Astrocyte of the spinal cord (primary cell): ENCODE results near the gene ID1.
"Not testable (repeated sequence)": the region's sequence is repeated elsewhere in the genome, so short reads cannot be mapped to it uniquely, and the experiment has no call there.

Experiments
- DNase-seq: peaks from one replicate; pipeline ENCODE4 v3.0.0; 2011; ENCODE audit warnings: low read depth, low spot score
- H3K4me3 ChIP-seq: 2 replicates; pipeline ENCODE4 v1.5.1; 2011; ENCODE audit warnings: low read depth, mild to moderate bottlenecking, low read length, moderate library complexity
- CTCF ChIP-seq: IDR thresholded peaks from 2 replicates; pipeline ENCODE4 v1.5.1; 2012; ENCODE audit warnings: low read depth, mild to moderate bottlenecking, low read length, inconsistent platforms
- in situ Hi-C: cut with HindIII; loops from 2 replicates; pipeline ENCODE4 v1.10.0; 2017; ENCODE audit warnings: low sequenced_read_pairs

Gene ID1

GRCh38 chr20:31573555-31574321 is 31.4 kb upstream of the ID1 start:
- no peak for TF ChIP-seq CTCF
- no peak for DNase-seq
- in situ Hi-C loops, result no loop called here
- peak overlapping the region; percentile 50 for H3K4me3 ChIP-seq

- DNase-seq, in situ Hi-C loops, H3K4me3 ChIP-seq: not testable (repeated sequence)
These were observed 30.1 kb upstream of the ID1 start for GRCh38 chr20:31574986-31575385.

GRCh38 chr20:31576751-31577150 is 28.3 kb upstream of the ID1 start:
- in situ Hi-C loops, result no loop called here
- TF ChIP-seq CTCF, result no peak
- no peak for DNase-seq
- no peak overlapping the region for H3K4me3 ChIP-seq

GRCh38 chr20:31577194-31577593 is 27.9 kb upstream of the ID1 start:
- no peak for DNase-seq
- H3K4me3 ChIP-seq, result no peak overlapping the region
- TF ChIP-seq CTCF, result no peak
- in situ Hi-C loops, result no loop called here

- no peak for DNase-seq
- no peak for TF ChIP-seq CTCF
- no peak overlapping the region for H3K4me3 ChIP-seq
- in situ Hi-C loops, result no loop called here
These were observed 26.5 kb upstream of the ID1 start for GRCh38 chr20:31578448-31579138.

- no peak for TF ChIP-seq CTCF
- in situ Hi-C loops, result no loop called here
- no peak for DNase-seq
- no peak overlapping the region for H3K4me3 ChIP-seq
These were observed 25.8 kb upstream of the ID1 start for GRCh38 chr20:31579245-31579644.

- DNase-seq, H3K4me3 ChIP-seq, in situ Hi-C loops: not testable (repeated sequence)
These were observed 25.0 kb upstream of the ID1 start for GRCh38 chr20:31579941-31580651.
